HepG2 (cell line): ENCODE results near the gene ZNF606. TPM values are rescaled to one million over a fixed set of nuclear protein-coding genes. Genes with fewer than 3 reads are reported as not detected.

Experiments used
- AKAP8 ChIP-seq: sonication (generic); formaldehyde crosslinking; IDR thresholded peaks from 2 replicates; pipeline ENCODE4 v1.5.1; 2020; ENCODE audit warnings: mild to moderate bottlenecking, missing genetic modification reagents
- ASH2L ChIP-seq: fragments of 300-600, 200-600 bp; sonication (generic); IDR thresholded peaks from 2 replicates; pipeline ENCODE4 v1.7.0; 2017; ENCODE audit warnings: low read depth, mild to moderate bottlenecking, moderate library complexity, mixed read lengths, low read length; ENCODE audit not compliant: insufficient read length
- ATM ChIP-seq: fragments of 450-650 bp; IDR thresholded peaks from 2 replicates; pipeline ENCODE4 v1.7.1; 2017; ENCODE audit warnings: mild to moderate bottlenecking, borderline replicate concordance
- EED ChIP-seq: sonication (generic); formaldehyde crosslinking; IDR thresholded peaks from 2 replicates; pipeline ENCODE4 v1.5.0; 2020; ENCODE audit warnings: mild to moderate bottlenecking, missing genetic modification reagents
- FOSL1 ChIP-seq: sonication (generic); formaldehyde crosslinking; IDR thresholded peaks from 2 replicates; pipeline ENCODE4 v1.9.0; 2021; ENCODE audit warnings: missing genetic modification reagents, borderline replicate concordance
- FOXA1 ChIP-seq, 2 experiments: fragments of 450-650 bp in 1 of 2; sonication (generic) in 1 of 2; formaldehyde crosslinking in 1 of 2; IDR thresholded peaks; 2 replicates each; pipeline versions ENCODE4 v1.4.0 to v1.6.1; 2016 to 2020; ENCODE audit warnings: missing genetic modification reagents in 1 of 2
- HNF4G ChIP-seq, 2 experiments: sonication (generic) in 1 of 2; formaldehyde crosslinking in 1 of 2; IDR thresholded peaks; 2 replicates each; pipeline versions ENCODE4 v1.4.0 to v1.6.1; 2011 to 2020; ENCODE audit warnings: borderline replicate concordance in 2 of 2, low read depth in 2 of 2, mild to moderate bottlenecking in 2 of 2, low read length in 1 of 2, missing genetic modification reagents in 1 of 2, moderate library complexity in 1 of 2
- KDM5B ChIP-seq: sonication (generic); formaldehyde crosslinking; IDR thresholded peaks from 2 replicates; pipeline ENCODE4 v1.4.0; 2020; ENCODE audit warnings: missing genetic modification reagents, mild to moderate bottlenecking, borderline replicate concordance
- KLF15 ChIP-seq: sonication (generic); formaldehyde crosslinking; IDR thresholded peaks from 2 replicates; pipeline ENCODE4 v1.8.1; 2023; ENCODE audit warnings: borderline replicate concordance, mild to moderate bottlenecking, inconsistent platforms, missing genetic modification reagents, mixed read lengths
- KLF16 ChIP-seq, 2 experiments: sonication (generic) in 1 of 2; formaldehyde crosslinking in 1 of 2; IDR thresholded peaks; 2 replicates each; pipeline versions ENCODE4 v1.6.1 to v1.8.0; 2016 to 2023; ENCODE audit warnings: missing genetic modification reagents in 2 of 2, missing compliant biosample characterization in 1 of 2
- NFE2 ChIP-seq: sonication (generic); formaldehyde crosslinking; IDR thresholded peaks from 2 replicates; pipeline ENCODE4 v1.4.0; 2020; ENCODE audit warnings: missing genetic modification reagents
- TAF15 ChIP-seq: fragments of 200-400 bp; formaldehyde crosslinking; IDR thresholded peaks from one replicate; pipeline ENCODE4 v1.6.1; 2018; ENCODE audit warnings: mild to moderate bottlenecking, low read depth, low read length; ENCODE audit not compliant: poor library complexity, severe bottlenecking
- TBX2 ChIP-seq: sonication (generic); formaldehyde crosslinking; IDR thresholded peaks from 2 replicates; pipeline ENCODE4 v1.5.0; 2020; ENCODE audit warnings: missing genetic modification reagents, mild to moderate bottlenecking, borderline replicate concordance
- ZBTB20 ChIP-seq: sonication (generic); formaldehyde crosslinking; IDR thresholded peaks from 2 replicates; pipeline ENCODE4 v1.8.1; 2023; ENCODE audit warnings: missing genetic modification reagents, low read depth, mild to moderate bottlenecking, borderline replicate concordance
- ZBTB42 ChIP-seq: sonication (generic); formaldehyde crosslinking; IDR thresholded peaks from 2 replicates; pipeline ENCODE4 v1.5.0; 2020; ENCODE audit warnings: mild to moderate bottlenecking, missing genetic modification reagents
- ZC3H4 ChIP-seq: sonication (generic); formaldehyde crosslinking; IDR thresholded peaks from 2 replicates; pipeline ENCODE4 v1.4.0; 2020; ENCODE audit warnings: missing genetic modification reagents, borderline replicate concordance
- ZNF558 ChIP-seq: sonication (generic); formaldehyde crosslinking; IDR thresholded peaks from 2 replicates; pipeline ENCODE4 v1.9.0; 2022; ENCODE audit warnings: mild to moderate bottlenecking, missing genetic modification reagents, borderline replicate concordance
- polyA plus RNA-seq, 8 experiments: library from polyadenylated mRNA; depleted of rRNA in 3 of 8; stranded (reverse) in 7 of 8; unstranded in 1 of 8; fragments of >200 nt; fragmentation: Illumina TruSeq in 4 of 8; extraction: Trizol in 4 of 8; gene quantifications; 2 replicates each; pipeline versions ENCODE4 v1.2.1 to v1.2.3, GENCODE V29; 2011 to 2016; ENCODE audit warnings: low read depth in 4 of 8, missing spikeins in 1 of 8, mixed read lengths in 1 of 8; ENCODE audit not compliant: insufficient read depth in 1 of 8
- total RNA-seq, 5 experiments: library from RNA; depleted of rRNA; stranded (reverse); fragments of >200 nt; fragmentation: Illumina TruSeq; extraction: Trizol; gene quantifications; 2 replicates each; pipeline ENCODE4 v1.2.3, GENCODE V29; 2016; ENCODE audit warnings: low read depth in 1 of 5
- TF ChIP-seq, protein P1 (sequence below): sonication (generic); formaldehyde crosslinking; IDR thresholded peaks from 2 replicates; pipeline ENCODE4 v1.4.0; 2020; ENCODE audit warnings: missing genetic modification reagents
- TF ChIP-seq, protein P2 (sequence below): sonication (generic); formaldehyde crosslinking; IDR thresholded peaks from 2 replicates; pipeline ENCODE4 v1.4.0; 2020; ENCODE audit warnings: missing genetic modification reagents, mild to moderate bottlenecking, borderline replicate concordance
- TF ChIP-seq, protein P3 (sequence below): IDR thresholded peaks from 2 replicates; pipeline ENCODE4 v1.6.1; 2012; ENCODE audit warnings: low read depth, low read length, improper control_type of control experiment

Gene ZNF606
- total and polyA plus RNA-seq, 2 of the 13 experiments (the other 11 are each of a cell fraction or from before 2014, with no cell fraction given), result 4.2 to 14.8 TPM

GRCh38 chr19:58002384-58003173 is at the start of gene ZNF606 (continued):
- TF ChIP-seq, protein P1, sequence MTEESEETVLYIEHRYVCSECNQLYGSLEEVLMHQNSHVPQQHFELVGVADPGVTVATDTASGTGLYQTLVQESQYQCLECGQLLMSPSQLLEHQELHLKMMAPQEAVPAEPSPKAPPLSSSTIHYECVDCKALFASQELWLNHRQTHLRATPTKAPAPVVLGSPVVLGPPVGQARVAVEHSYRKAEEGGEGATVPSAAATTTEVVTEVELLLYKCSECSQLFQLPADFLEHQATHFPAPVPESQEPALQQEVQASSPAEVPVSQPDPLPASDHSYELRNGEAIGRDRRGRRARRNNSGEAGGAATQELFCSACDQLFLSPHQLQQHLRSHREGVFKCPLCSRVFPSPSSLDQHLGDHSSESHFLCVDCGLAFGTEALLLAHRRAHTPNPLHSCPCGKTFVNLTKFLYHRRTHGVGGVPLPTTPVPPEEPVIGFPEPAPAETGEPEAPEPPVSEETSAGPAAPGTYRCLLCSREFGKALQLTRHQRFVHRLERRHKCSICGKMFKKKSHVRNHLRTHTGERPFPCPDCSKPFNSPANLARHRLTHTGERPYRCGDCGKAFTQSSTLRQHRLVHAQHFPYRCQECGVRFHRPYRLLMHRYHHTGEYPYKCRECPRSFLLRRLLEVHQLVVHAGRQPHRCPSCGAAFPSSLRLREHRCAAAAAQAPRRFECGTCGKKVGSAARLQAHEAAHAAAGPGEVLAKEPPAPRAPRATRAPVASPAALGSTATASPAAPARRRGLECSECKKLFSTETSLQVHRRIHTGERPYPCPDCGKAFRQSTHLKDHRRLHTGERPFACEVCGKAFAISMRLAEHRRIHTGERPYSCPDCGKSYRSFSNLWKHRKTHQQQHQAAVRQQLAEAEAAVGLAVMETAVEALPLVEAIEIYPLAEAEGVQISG (CRISPR knock-in tag), result peak; percentile 93
- TF ChIP-seq, protein P2, sequence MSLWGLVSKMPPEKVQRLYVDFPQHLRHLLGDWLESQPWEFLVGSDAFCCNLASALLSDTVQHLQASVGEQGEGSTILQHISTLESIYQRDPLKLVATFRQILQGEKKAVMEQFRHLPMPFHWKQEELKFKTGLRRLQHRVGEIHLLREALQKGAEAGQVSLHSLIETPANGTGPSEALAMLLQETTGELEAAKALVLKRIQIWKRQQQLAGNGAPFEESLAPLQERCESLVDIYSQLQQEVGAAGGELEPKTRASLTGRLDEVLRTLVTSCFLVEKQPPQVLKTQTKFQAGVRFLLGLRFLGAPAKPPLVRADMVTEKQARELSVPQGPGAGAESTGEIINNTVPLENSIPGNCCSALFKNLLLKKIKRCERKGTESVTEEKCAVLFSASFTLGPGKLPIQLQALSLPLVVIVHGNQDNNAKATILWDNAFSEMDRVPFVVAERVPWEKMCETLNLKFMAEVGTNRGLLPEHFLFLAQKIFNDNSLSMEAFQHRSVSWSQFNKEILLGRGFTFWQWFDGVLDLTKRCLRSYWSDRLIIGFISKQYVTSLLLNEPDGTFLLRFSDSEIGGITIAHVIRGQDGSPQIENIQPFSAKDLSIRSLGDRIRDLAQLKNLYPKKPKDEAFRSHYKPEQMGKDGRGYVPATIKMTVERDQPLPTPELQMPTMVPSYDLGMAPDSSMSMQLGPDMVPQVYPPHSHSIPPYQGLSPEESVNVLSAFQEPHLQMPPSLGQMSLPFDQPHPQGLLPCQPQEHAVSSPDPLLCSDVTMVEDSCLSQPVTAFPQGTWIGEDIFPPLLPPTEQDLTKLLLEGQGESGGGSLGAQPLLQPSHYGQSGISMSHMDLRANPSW, result no peak; the same call in 1 of the 2 replicates
- TF ChIP-seq TBX2 (CRISPR knock-in tag), result peak; percentile 73
- no peak; the same call in 1 of the 2 replicates for TF ChIP-seq ZNF558 (CRISPR knock-in tag)
- peak; percentile 83; the same call in 1 of the 2 replicates for TF ChIP-seq ZBTB20 (CRISPR knock-in tag)
- peak; percentile 67; the same call in 1 of the 2 replicates for TF ChIP-seq KDM5B
- TF ChIP-seq KLF15, result 0 out of 2 replicates have a peak, but pooled peaks have one; percentile 73
- TF ChIP-seq HNF4G (IDR thresholded peaks at IDR 0.05; ENCODE audit: borderline replicate concordance, low read depth, low read length), result 0 out of 2 replicates have a peak, but pooled peaks have one; percentile 5
- TF ChIP-seq HNF4G (CRISPR knock-in tag; IDR thresholded peaks at IDR 0.05; ENCODE audit: borderline replicate concordance, low read depth), result no peak
- peak; percentile 63 for TF ChIP-seq ASH2L
- TF ChIP-seq KLF16 (CRISPR knock-in tag; IDR thresholded peaks at IDR 0.05), result peak in 1 of 2 experiments; percentile 77; a peak in 2 of 4 replicates
- peak; percentile 95 for TF ChIP-seq EED (CRISPR knock-in tag)
- no peak for TF ChIP-seq NFE2
- TF ChIP-seq, protein P3, sequence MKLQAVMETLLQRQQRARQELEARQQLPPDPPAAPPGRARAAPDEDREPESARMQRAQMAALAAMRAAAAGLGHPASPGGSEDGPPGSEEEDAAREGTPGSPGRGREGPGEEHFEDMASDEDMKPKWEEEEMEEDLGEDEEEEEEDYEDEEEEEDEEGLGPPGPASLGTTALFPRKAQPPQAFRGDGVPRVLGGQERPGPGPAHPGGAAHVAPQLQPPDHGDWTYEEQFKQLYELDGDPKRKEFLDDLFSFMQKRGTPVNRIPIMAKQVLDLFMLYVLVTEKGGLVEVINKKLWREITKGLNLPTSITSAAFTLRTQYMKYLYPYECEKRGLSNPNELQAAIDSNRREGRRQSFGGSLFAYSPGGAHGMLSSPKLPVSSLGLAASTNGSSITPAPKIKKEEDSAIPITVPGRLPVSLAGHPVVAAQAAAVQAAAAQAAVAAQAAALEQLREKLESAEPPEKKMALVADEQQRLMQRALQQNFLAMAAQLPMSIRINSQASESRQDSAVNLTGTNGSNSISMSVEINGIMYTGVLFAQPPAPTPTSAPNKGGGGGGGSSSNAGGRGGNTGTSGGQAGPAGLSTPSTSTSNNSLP, result no peak
- no peak for TF ChIP-seq TAF15
- no peak for TF ChIP-seq ATM
- TF ChIP-seq AKAP8 (CRISPR knock-in tag), result 0 out of 2 replicates have a peak, but pooled peaks have one; percentile 79
- no peak for TF ChIP-seq ZC3H4
- TF ChIP-seq FOXA1 (IDR thresholded peaks at IDR 0.05), result no peak
- no peak for TF ChIP-seq FOXA1 (CRISPR knock-in tag; IDR thresholded peaks at IDR 0.05)
- peak; percentile 45; the same call in 1 of the 2 replicates for TF ChIP-seq ZBTB42 (CRISPR knock-in tag)
- no peak for TF ChIP-seq FOSL1 (CRISPR knock-in tag)
